D721Med (cell line): ENCODE results near the gene CLDN22.

ENCODE experiments used
- DNase-seq: peaks from one replicate; pipeline ENCODE4 v3.0.0; 2011; ENCODE audit warnings: low spot score; ENCODE audit not compliant: insufficient read length
- FAIRE-seq: peaks from 2 replicates; lab custom pipeline; 2011; peaks lifted over from hg19 to GRCh38; lab: Jason Lieb, UNC
- CTCF ChIP-seq: IDR thresholded peaks from 2 replicates; pipeline ENCODE4 v1.5.1; 2012; ENCODE audit warnings: mild to moderate bottlenecking, control low read depth; ENCODE audit not compliant: insufficient read depth; ENCODE audit errors: missing control alignments

Gene CLDN22

GRCh38 chr4:183312841-183313240 lies 7.2 kb downstream of the CLDN22 start:
- DNase-seq: no peak
- TF ChIP-seq CTCF: no peak
- FAIRE-seq: no peak

GRCh38 chr4:183306811-183307210 lies 13.3 kb downstream of the CLDN22 start:
- no peak for TF ChIP-seq CTCF
- FAIRE-seq (peak; percentile 76), DNase-seq (no peak)

GRCh38 chr4:183304538-183304937 lies 15.5 kb downstream of the CLDN22 start:
- FAIRE-seq: no peak

GRCh38 chr4:183304067-183304466 lies 16.0 kb downstream of the CLDN22 start:
- DNase-seq: no peak
- no peak for FAIRE-seq
- TF ChIP-seq CTCF: no peak

More at GRCh38 chr4:183304538-183304937, 15.5 kb downstream of the CLDN22 start:
- no peak for DNase-seq
- TF ChIP-seq CTCF: no peak

GRCh38 chr4:183303301-183303700 lies 16.8 kb downstream of the CLDN22 start:
- DNase-seq (no peak), FAIRE-seq (no peak)
- TF ChIP-seq CTCF: no peak

DNA sequence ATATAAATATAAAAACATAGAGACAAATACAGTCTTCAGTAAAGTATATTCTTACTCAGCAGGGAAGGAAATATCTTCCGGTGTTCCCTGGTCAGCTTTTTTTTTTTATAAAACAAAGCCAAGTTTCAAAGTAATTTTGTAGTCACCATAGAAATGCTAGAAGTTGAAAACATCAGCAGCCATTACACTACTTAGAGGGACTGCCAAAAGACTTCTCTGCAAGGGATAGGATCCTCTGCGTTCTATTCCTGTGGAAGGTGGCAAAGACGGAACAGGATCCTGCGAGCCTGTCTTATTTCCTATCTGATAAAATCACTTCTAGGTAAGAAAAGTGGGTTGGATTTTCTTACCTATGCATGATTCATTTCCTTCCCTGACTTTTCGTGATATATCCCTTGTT lies 19.4 kb downstream of the CLDN22 start:
- no peak for TF ChIP-seq CTCF
- FAIRE-seq (no peak), DNase-seq (no peak)

- FAIRE-seq (no peak), DNase-seq (no peak)
- TF ChIP-seq CTCF: no peak
Observed at GRCh38 chr4:183300070-183300469, 20.0 kb downstream of the CLDN22 start.
